Dermis microvascular lymphatic vessel endothelial cell (primary cell): ENCODE results near the gene DOK1. TPM values are rescaled to one million over a fixed set of nuclear protein-coding genes. Genes with fewer than 3 reads are reported as not detected.

ENCODE experiments used
- DNase-seq, 2 donors: peaks; one replicate each; pipeline versions ENCODE4 v3.0.0 to v3.0.0-alpha.2; 2010; ENCODE audit warnings: low read depth in 2 of 2
- total RNA-seq: library from RNA; depleted of rRNA; stranded (reverse); fragments of >200 nt; gene quantifications from 2 replicates; pipeline ENCODE4 v1.2.1, GENCODE V29; 2014

Gene DOK1
- total RNA-seq, 1 donor from 2014 or later = 20.9 TPM

DNA sequence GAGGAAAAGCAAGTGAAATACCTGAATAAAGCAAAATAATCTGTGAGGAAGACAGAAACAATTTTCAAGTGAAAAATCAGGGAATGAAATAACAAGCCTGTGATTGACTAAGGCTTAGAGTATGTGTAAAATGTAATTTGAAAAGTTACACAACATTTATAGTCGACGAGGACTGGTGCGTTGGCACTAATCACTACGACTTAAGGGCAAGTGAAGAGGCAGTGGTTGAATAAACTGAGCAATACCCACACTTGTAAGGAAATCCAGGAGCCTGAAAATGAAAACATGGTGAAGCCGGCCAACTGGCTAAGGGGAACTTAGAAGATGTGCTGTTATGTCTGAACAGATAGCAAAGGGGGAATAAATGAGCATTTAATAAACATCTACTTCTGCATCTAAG, 13.4 kb downstream of the DOK1 start:
- no peak for DNase-seq

DNA sequence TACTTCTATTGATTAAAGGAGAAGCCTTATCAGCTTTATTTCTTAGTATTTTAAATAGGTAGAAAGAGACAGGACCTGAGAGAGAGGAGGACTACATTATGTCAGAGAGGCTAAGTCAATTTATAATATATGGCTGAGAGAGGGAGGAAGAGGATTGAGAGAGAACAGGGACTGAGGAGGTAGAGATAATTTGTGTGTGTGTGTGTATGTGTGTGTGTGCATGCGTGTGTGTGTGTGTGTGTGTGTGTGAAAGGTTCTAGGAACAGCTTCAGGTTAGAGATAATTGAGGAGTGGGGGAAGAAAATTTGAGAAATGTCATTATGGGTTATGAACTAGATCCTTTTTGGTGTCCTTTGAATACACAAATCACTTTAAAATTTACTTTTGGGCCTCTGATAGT, 15.2 kb downstream of the DOK1 start:
- DNase-seq = no peak

DNA sequence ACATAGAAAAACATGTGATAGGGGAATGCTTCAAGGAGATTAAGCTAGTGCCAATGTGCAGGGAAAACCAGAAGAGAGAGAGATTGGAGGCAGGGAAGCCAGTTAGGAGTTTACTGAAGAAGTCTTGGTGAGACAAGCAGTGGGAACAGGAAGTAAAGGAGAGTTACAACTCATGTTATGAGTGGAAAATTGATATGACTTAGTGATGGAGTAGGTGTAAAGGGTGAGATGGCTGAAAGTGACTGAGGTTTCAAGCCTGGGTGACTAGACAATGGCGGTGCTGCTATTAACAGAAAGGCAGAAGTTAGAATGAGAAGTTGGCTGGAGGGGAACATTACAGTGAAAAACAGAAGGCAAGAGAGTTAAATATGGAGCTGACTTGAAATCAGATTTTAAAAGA, 16.5 kb downstream of the DOK1 start:
- no peak for DNase-seq

DNA sequence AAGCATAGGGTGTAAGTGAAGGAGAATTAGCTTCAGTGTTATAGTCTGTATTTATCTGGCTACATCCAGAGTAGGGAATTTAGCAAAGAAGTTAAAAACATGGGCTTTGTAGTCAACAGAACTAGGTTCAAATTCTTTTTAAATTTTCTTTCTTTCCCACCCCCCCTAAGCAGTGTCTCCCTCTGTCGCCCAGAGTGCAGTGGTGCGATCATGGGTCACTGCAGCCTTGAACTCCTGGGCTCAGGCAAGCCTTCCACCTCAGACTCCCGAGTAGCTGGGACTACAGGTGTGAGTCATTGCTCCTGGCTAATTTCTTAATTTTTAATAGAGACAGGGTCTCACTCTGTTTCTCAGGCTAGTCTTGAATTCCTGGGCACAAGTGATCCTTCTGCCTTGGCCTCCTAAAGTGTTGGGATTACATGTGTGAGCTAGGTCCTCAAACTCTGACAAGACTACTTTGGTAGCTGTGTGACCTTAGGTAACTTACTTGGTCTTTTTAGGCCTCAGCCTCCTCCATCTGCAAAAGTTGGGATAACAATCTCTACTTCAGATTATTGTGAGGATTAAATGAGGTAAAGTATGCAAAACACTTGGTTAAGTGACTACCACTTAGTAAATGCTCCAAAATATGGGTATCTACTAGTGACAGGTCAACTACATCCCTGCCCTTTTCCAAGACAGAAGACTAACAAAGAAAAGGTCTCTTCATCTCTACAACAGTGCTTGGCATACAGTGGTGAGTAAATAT, 17.8 kb downstream of the DOK1 start:
- DNase-seq = no peak

DNA sequence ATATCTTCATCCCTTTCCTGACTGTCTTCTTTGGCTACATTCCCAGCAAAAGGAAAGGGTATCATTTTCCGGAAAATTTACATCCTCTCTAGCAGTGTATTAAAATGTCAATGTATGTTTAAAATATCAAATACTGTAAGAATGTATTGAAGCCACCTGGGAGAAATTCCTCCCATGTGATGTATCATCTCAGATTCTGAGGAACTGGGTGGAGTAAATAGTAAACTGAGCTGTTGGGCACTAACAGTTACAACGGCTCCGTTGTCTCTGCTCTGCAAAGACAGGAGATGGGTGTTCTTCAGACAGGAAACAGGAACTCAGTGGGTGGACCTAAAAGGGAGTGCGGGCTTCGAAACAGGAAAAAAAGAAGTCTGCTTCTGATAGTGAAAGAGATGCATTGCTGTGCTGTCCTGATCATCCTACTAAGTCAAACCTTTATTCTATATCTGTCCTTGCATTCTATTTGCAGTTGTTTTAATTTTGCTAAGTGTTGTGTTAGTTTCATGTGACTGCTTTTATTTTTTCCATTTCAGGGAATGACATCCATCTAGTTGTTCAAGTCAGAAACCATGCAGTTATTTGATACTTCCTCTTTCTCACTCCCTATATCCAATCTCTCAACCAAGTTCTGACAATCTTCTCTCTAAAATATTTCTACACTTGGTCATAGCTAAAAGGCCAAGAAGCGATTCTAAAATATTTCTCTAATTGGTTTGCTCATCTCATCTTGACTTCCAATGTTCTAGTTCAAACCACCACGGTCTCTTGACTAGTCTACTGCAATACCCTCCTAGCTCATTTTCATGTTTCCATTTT, 19.4 kb downstream of the DOK1 start:
- DNase-seq = peak; percentile 20 to 43

DNA sequence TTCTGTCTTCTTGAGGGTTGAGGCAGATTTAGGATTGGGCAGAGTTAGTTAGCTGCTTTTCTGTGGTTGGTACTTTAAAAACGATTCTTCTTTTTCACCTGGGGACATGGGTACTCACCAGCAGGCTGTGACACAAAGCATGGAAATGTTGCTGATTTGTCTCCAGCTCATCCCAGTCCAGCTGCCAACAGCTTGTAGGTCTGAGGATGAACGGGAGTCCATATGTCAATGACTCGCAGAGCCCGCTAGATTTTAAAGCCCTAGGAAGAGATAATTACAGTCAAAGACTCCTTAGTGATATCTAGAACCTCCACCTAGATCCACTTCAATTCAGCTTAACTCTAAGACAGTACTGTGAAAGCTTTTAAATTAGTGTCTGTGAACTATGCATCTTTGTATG, 20.8 kb downstream of the DOK1 start:
- DNase-seq = no peak

DNA sequence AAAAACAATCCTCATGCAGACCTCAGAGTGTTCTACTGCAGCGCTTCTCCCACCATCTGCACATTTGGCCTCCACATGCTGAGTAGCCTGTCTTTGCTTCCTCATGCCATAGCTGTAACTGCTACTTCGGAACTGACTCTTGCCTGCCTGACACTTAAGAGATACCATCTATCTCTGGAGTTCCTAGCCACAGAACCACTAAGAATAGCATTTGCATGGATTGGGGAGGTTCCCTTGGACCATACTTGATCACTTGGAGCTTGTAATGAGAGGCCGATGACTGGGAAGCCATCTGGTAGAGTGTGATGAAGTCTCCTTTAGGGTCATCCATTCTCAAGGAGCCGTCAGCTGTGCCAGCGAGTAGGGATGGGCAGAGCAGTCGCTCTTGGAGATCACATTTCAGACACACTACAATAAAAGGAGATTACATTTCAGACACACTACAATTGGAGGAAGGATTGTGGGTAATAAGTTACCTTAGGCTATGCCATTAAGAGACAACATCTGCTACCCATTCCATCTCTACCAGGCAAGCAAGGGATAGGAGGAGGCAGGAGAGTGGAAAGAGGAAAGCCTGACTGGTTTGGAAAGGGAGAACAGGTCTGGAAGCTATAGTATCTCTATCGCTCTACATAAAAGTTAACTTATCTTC, 21.8 kb downstream of the DOK1 start:
- DNase-seq = no peak

DNA sequence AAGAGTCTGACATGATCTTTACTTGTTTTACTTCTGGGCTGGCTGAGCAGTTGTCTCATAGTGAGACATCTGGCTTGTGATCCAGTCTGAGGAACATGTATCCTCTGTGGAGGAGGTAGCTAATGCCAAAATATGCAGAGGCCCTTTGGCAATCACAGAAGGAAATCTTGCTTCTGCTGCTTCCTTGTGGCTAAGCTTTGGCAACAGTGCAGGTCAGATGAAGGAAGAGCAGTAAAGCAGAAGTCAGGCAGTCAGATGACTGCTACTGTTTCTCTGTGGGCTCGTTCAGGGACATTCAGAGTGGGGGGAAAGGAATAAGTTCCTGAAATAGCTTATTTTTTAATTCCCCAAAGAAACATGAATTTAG, 22.3 kb downstream of the DOK1 start:
- DNase-seq = no peak

DNA sequence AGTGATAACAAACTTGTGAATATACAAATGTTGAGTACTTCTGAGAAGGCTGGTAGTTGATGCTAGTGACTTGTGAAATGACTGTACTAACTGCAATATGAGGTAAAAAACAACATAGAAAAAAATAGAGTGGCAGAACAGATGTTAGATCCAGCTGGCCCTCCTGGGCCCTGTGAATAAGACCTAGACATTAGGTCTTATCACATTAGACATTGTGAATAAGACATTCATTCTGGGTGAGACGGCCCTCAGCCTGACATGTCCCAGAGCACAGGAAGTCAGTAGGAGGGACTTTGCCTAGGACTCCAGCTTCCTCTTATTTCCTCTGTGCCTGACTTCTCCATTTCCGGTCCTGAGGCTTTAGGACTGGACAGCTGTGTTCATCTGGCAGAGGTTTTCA, 22.9 kb downstream of the DOK1 start:
- no peak for DNase-seq

DNA sequence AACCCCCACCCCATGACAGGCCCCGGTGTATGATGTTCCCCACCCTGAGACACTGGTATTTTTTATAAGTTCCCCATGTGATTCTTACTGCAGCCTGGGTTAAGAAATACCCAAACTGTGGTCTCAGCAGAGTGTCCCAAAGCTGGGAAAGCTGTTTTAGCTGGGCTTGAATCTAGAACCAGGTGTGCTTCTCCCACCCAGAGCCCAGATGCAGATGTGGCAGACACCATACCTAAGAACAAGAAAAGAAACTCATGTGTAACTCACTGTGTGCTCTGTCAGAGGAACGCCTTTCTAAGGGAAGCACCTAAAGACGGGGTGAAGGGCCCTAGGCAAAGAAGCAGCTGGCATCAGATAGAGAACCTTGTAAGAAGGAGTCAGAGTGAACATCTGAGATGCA, 23.9 kb downstream of the DOK1 start:
- no peak for DNase-seq

DNA sequence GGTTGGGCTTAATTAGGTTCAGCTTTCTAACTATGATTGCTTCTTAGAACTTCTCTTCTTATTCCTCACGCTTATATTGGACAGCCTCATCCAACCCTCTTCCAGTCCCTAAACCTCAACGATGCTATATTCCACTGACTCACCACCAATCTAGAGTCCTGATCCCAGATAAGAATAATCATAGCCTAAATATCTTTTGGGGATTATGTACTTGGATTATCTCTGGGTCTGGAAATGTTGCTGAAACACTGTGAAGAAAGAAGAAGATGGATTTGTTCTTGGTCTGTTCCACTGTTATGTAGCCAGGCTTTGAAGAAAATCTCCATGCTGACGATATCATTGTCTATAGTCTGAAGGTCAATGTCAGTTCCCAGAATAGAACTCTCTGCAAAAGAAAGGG, 26.9 kb downstream of the DOK1 start:
- no peak for DNase-seq

DNA sequence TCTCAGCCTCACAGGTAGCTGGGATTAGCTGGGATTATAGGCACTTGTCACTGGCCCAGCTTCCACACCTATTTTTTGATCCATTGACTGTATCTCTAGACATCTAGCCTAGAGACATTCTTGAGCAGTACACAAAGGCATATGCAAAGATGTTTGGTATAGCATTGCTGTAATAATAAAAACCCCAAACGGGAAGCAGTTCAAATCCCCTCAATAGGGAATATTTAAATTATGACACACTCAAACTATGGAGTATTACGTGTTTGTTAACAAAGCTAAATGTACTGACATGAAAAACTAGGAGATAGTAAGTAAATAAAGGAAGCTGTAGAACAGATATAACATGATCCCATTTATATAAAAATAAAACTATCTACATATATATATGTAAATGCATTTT, 27.7 kb downstream of the DOK1 start:
- no peak for DNase-seq

DNA sequence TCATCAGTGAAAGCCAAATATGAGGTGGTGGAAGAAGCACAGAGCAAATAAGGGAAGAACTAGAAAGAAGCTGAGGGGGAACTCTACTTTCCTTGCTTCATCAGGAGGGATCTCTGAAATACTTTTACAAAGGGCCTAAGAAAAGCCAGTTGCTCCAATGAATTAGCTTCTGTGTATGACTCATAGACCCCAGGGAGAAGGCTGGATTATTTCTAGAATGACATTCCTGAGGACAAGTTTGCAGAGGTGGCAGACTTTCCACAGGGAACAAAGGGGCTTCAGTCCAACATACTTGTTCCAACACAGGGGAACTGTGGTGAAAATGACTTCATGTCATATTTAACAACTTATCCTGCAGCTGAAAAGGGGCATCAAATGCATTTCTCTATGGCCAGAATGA, 29.0 kb downstream of the DOK1 start:
- no peak for DNase-seq

DNA sequence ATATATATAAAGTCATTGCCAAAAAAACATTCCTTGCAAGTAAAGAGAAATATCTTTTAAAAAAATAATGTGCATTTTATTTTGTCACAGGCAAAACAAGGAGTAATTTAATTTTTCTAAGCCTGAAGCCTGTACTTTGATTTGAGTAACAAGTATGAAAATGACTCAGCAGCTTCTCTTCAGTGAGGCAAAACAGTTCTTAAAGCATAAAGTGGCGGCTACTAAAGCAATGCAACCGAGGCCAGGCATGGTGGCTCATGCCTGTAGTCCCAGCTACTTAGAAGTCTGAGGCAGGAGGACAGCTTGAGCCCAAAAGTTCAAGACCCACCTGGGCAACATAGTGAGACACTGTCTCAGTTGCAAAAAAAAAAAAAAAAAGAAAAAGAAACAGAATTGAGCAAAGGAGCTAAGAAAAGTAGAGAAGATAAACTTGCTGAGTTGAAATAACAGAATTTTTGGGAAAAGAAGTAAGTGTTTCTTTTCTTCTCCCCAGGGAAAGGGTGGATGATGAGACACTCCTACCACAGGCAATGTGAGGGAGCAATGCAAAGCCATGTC, 29.6 kb downstream of the DOK1 start:
- no peak for DNase-seq

DNA sequence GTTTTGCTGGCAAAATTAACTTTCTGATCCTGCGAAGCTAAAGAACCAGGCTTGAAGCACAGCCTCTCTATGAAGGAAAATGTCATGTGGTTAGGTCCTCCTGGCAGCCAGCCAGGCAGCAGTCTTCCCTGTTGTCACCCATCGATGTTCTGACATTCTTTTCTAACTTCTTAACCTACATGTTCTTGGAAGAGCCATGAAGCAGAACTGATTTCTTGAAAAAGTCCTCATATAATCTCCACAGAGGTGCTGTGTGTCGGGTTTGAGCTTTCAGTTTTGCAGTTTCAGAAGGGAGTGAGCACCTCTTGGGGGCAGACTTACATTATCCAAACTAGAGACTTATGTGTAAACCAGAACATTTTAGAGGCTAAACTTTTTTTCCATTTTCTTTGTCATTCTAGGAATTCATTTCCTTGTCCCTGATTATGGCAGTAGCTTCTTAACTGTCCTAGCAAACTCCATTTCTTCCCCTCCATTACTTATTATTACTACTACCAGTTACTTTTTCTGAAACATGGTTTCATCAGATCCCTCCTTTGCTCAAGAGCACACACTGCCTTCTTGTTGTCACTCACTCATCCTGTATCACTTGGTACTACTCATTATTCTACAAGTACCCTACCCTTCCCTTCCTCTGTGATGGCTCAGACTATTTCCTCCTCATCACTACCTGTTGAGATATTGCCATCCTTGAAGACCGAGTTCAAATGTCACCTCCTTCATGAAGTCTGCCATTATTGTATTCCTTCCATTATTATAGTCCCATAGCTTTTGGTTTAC, 31.1 kb downstream of the DOK1 start:
- DNase-seq = no peak

DNA sequence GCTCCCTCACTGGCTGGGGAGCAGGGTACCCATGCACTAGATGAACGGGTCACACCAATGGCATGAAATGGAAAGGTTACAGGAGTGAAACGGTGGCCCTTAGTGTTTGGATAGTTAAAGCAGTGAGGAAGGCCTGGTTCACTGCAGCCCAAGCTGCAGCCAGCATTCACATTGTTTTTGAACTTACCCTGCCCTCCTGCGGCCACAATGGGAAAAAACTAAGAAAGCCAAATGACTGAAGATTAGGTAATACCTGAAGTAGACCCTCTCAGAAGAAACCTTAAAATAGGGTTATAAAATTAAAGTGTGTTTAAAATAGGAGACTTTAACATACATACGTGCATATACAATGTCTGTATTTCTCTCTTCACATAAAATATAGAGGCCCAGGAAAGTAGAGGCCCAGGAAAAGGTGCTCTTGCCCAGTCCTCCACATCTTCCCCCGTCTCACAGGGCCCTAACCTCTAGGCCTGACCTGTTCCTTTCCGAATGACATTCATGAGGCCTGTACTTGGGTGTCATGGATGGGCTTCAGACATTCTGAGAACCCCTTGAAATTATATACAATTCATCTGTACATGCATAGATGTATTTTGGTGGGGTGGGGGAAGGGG, 33.3 kb downstream of the DOK1 start:
- peak; percentile 62 to 71 for DNase-seq

DNA sequence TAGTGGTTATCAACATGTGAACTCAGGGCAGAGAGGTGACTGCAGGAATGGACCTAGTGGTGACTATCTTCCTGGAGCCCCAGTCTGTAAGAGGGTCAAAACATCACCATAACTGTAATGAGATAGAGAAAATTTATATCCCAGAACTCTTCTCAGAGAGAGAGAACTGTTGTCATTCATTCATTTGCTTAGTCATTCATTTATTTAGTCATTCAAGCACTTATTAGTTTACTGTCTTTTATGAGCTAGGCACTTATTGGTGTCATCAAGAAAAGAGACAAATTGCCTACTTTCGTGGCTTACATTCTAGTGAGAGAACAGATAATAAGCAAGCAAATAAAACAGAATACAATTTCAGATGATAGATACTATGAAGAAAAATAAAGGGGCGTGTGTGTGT, 34.1 kb downstream of the DOK1 start:
- no peak for DNase-seq

DNA sequence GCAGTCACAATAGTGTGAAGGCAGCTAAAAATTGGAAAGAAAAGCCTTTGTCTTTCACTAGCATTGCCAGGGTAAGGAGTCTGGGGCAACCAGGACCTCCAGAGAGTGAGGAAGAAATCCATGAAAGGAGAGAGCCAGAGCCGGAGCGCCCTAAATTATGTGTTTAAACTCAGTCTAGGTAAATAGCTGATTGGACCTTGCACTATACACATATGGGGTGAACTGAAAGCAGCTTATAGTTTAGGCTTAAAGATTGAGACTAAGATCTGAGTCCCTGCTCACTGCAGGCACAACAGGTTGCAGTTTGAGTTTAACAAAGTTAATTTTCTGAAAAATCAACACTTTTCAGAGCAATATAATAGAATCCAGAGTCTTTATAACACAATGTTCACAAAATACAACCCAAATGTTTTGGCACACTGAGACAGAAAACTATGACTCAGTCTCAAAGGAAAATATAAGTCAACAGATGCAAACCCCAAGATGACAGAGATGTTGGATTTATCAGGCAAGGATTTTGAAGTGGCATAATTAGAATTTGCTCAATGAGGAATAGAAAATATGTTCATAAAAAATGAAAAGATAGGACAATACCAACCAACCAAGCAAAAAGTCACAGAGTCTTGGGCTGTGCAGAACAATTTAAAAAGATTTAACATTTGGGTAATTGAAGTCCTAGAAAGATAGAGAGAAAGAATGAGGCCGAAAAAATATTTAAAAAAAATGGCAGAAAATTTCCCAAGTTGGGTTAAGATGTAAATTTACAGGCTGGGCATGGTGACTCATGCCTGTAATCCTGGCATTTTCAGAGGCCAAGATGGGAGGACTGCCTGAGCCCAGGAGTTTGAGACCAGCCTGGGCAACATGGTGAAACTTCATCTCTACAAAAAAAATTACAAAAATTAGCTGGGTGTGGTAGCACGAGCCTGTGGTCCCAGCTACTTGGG, 39.6 kb downstream of the DOK1 start:
- no peak for DNase-seq

DNA sequence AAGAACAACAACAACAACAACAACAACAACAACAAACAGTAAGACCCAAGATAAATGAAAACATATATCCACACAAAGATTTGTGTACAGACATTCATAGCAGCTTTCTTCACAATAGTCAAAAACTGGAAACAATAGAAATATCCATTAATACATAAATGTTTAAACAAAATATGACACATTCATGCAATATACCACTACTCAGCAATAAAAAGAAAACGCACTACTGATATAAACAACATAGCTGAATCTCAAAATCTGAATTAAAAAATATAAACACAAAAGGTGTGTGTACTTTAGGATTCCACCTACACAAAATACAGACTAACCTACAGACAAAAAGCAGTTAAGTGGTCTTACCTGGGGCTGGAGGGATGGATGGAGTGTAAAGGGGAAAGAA, 42.1 kb downstream of the DOK1 start:
- no peak for DNase-seq

DNA sequence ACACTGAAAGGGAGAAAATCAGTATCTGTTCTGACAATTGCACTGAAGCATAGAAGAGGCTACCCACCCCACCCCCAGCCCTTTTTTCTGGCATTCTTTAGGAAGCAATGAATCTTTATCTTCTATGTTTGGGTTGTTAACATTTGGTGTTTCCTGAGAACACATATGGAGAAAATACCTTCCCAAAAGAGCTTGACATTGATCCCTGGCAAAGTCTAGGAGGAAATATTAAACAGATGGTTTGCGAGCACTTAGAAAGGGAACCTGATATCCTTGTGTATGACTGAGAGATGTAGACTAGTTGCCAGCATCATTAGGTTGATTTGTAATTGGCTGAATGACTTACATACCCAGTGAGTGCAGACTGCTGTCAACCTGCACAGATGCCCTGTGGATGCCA, 42.9 kb downstream of the DOK1 start:
- DNase-seq = no peak
